Measurements from ENCODE around the gene ISX.
"Not testable (repeated sequence)": the region's sequence is repeated elsewhere in the genome, so short reads cannot be mapped to it uniquely, and the experiment has no call there.

The ISX gene

GRCh38 chr22:35023692-35024363 is 42.1 kb upstream of the ISX start:
- peak; percentile 66 for TF ChIP-seq CTCF (conservative IDR thresholded peaks at IDR 0.05; ENCODE audit: control insufficient read depth, insufficient read depth, low read depth, low read length)
- peak; percentile 39 for DNase-seq (ENCODE audit: low read depth)
- no peak overlapping the region for H3K4me3 ChIP-seq (ENCODE audit: control insufficient read depth, low read depth, low read length)

DNA sequence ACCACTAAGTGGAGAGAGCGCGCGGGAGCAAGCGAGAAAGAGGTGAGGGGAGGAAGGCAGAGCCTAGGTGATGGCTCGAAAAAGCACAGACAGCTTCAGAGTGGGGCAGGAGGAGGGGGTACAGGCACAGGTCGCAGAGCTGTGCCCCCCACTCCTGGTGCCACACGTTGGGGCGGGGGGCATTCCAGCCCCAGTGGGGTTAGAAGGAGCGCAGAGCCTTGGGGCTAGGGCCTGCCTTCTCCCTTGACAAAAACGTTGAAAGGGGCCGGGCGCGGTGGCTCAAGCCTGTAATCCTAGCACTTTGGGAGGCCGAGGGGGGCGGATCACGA is 41.6 kb upstream of the ISX start:
- no peak for TF ChIP-seq CTCF (conservative IDR thresholded peaks at IDR 0.05; ENCODE audit: control insufficient read depth, insufficient read depth, low read depth, low read length)
- DNase-seq (ENCODE audit: low read depth): no peak
- no peak overlapping the region for H3K4me3 ChIP-seq (ENCODE audit: control insufficient read depth, low read depth, low read length)

GRCh38 chr22:35030112-35030511 is 35.8 kb upstream of the ISX start:
- not testable (repeated sequence) for DNase-seq (ENCODE audit: low read depth); H3K4me3 ChIP-seq (ENCODE audit: control insufficient read depth, low read depth, low read length)

- DNase-seq (ENCODE audit: low read depth): no peak
- TF ChIP-seq CTCF (conservative IDR thresholded peaks at IDR 0.05; ENCODE audit: control insufficient read depth, insufficient read depth, low read depth, low read length): no peak
Observed at GRCh38 chr22:35032571-35032970, 33.4 kb upstream of the ISX start.

DNA sequence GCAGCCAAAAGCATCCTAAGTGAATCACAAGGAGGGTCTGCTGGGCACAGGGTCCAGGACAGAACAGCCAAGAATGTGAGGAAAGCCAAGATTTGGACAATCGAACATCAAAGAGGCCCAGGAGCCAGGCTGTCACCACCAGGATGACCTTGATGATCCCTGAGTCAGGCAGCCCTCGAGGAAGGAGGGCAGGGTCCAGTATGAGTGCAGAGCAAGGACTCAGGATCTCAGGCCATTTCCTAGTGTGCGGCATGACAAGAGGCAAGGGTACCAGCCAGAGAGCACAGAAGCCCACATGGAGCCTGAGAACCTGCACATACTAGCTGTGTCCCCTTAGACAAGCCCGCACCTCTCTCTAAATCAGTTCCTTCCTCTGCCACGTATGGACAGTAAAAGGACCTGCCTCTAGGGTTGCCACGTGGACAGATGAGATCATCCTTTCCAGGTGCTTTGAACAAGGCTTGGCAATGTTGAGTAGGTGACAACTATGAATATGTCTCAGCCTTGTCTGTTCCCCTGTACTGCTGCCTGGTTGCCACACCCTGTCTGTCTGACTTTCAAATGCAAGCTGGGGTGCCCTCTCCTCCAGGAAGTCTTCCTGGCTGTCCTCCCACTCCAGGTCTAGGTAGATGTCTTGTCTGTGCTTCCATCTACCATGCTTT is 32.2 kb upstream of the ISX start:
- no peak for DNase-seq (ENCODE audit: low read depth)
- TF ChIP-seq CTCF (conservative IDR thresholded peaks at IDR 0.05; ENCODE audit: control insufficient read depth, insufficient read depth, low read depth, low read length): no peak

More at GRCh38 chr22:35032571-35032970, 33.4 kb upstream of the ISX start:
- H3K4me3 ChIP-seq (ENCODE audit: control insufficient read depth, low read depth, low read length): no peak overlapping the region

GRCh38 chr22:35034963-35035362 is 31.0 kb upstream of the ISX start:
- H3K4me3 ChIP-seq (ENCODE audit: control insufficient read depth, low read depth, low read length): no peak overlapping the region
- no peak for DNase-seq (ENCODE audit: low read depth)
- TF ChIP-seq CTCF (conservative IDR thresholded peaks at IDR 0.05; ENCODE audit: control insufficient read depth, insufficient read depth, low read depth, low read length): no peak

More for the DNA sequence above, 32.2 kb upstream of the ISX start:
- H3K4me3 ChIP-seq (ENCODE audit: control insufficient read depth, low read depth, low read length): no peak overlapping the region

DNA sequence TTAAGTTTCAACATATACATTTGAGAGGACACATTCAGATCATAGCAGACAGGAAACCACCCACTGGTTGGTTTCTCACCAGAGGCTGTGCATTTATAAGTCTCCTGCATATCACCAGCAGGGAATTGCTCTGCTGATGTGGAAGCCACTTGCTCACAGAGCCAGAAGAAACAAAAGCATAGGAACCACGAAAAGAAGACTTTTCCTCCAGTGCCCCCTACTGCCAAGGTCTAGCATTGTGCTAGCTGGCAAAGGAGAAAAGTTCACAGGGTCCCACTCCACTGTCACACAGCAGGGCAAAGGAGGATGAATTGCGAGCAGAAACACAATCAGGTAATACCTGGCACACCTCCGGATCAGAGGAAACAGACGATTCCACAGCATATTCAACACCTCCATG is 28.9 kb upstream of the ISX start:
- no peak for TF ChIP-seq CTCF (conservative IDR thresholded peaks at IDR 0.05; ENCODE audit: control insufficient read depth, insufficient read depth, low read depth, low read length)
- H3K4me3 ChIP-seq (ENCODE audit: control insufficient read depth, low read depth, low read length): no peak overlapping the region
- no peak for DNase-seq (ENCODE audit: low read depth)
